ENCODE data around the gene ARMC6. TPM values are rescaled to one million over a fixed set of nuclear protein-coding genes. Genes with fewer than 3 reads are reported as not detected.
A peak's percentile ranks its signal among the peaks of the same experiment; 100 is the strongest.

The ARMC6 gene
- total and polyA plus RNA-seq, 2 of the 13 experiments (the other 11 are each of a cell fraction or from before 2014, with no cell fraction given): 16.2 to 36.8 TPM

DNA sequence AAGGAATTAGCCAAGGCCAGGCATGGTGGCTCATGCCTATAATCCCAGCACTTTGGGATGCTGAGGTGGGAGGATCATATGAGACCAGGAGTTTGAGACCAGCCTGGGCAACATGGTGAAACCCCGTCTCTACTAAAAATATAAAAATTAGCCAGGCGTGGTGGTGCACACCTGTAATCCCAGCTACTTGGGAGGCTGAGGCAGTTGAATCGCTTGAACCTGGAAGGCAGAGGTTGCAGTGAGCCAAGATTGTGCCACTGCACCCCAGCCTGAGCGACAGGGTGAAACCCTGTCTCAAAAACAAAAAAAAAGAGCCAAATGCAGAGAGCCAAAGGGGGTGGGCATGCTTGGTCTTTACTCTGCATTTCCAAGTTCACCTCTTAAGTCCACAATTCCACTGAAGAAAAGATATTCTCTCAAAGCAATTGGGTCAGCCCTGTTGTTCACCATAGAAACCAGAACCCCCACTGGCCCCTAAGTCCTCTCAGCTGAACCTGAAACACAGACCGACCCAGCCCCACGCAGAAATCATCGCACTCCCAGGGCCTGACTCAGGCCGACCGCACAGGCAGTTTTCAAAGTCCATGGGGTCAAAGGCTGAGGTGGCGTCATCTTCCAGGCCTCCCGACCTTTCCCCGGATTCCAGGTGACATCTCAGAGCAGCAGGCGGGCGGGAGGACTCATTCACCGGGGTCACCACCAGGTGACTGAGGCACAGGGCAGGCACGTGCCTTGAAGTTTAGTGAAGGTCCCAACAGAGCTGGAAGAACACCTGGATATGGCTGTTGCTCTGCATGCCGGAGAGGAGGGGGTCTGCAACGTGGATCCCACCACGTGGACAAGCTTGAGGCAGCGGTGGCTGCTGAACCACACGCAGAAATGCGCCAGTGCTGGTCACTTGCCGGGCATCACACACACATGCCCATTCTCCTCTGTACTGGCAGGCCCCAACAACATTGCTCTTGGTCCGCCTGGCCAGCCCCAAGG lies 63.5 kb downstream of the ARMC6 start (continued):
- TF ChIP-seq ZNF382 (CRISPR knock-in tag; IDR thresholded peaks at IDR 0.05; ENCODE audit: borderline replicate concordance) (no peak), NCOA2 (CRISPR knock-in tag; IDR thresholded peaks at IDR 0.05) (peak; percentile 92), ZFP62 (CRISPR knock-in tag; IDR thresholded peaks at IDR 0.05) (no peak), SP4 (CRISPR knock-in tag; IDR thresholded peaks at IDR 0.05) (peak; percentile 57; the same call in 1 of the 2 replicates), NR2C2 (CRISPR knock-in tag; IDR thresholded peaks at IDR 0.05; ENCODE audit: borderline replicate concordance) (peak; percentile 97), ZNF124 (CRISPR knock-in tag; IDR thresholded peaks at IDR 0.05) (peak; percentile 80; the same call in 1 of the 2 replicates), U2AF2 (IDR thresholded peaks at IDR 0.05; ENCODE audit: low read depth, low read length) (no peak), TAF1 (CRISPR knock-in tag; IDR thresholded peaks at IDR 0.05) (peak; percentile 23; the same call in 1 of the 2 replicates), ZNF614 (CRISPR knock-in tag; IDR thresholded peaks at IDR 0.05; ENCODE audit: borderline replicate concordance) (peak; percentile 94; the same call in 1 of the 2 replicates)
- TF ChIP-seq, protein P1, sequence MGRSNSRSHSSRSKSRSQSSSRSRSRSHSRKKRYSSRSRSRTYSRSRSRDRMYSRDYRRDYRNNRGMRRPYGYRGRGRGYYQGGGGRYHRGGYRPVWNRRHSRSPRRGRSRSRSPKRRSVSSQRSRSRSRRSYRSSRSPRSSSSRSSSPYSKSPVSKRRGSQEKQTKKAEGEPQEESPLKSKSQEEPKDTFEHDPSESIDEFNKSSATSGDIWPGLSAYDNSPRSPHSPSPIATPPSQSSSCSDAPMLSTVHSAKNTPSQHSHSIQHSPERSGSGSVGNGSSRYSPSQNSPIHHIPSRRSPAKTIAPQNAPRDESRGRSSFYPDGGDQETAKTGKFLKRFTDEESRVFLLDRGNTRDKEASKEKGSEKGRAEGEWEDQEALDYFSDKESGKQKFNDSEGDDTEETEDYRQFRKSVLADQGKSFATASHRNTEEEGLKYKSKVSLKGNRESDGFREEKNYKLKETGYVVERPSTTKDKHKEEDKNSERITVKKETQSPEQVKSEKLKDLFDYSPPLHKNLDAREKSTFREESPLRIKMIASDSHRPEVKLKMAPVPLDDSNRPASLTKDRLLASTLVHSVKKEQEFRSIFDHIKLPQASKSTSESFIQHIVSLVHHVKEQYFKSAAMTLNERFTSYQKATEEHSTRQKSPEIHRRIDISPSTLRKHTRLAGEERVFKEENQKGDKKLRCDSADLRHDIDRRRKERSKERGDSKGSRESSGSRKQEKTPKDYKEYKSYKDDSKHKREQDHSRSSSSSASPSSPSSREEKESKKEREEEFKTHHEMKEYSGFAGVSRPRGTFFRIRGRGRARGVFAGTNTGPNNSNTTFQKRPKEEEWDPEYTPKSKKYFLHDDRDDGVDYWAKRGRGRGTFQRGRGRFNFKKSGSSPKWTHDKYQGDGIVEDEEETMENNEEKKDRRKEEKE (IDR thresholded peaks at IDR 0.05): no peak
- TF ChIP-seq, protein P2, sequence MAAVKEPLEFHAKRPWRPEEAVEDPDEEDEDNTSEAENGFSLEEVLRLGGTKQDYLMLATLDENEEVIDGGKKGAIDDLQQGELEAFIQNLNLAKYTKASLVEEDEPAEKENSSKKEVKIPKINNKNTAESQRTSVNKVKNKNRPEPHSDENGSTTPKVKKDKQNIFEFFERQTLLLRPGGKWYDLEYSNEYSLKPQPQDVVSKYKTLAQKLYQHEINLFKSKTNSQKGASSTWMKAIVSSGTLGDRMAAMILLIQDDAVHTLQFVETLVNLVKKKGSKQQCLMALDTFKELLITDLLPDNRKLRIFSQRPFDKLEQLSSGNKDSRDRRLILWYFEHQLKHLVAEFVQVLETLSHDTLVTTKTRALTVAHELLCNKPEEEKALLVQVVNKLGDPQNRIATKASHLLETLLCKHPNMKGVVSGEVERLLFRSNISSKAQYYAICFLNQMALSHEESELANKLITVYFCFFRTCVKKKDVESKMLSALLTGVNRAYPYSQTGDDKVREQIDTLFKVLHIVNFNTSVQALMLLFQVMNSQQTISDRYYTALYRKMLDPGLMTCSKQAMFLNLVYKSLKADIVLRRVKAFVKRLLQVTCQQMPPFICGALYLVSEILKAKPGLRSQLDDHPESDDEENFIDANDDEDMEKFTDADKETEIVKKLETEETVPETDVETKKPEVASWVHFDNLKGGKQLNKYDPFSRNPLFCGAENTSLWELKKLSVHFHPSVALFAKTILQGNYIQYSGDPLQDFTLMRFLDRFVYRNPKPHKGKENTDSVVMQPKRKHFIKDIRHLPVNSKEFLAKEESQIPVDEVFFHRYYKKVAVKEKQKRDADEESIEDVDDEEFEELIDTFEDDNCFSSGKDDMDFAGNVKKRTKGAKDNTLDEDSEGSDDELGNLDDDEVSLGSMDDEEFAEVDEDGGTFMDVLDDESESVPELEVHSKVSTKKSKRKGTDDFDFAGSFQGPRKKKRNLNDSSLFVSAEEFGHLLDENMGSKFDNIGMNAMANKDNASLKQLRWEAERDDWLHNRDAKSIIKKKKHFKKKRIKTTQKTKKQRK (IDR thresholded peaks at IDR 0.05; ENCODE audit: low read length): no peak
- TF ChIP-seq, protein P3, sequence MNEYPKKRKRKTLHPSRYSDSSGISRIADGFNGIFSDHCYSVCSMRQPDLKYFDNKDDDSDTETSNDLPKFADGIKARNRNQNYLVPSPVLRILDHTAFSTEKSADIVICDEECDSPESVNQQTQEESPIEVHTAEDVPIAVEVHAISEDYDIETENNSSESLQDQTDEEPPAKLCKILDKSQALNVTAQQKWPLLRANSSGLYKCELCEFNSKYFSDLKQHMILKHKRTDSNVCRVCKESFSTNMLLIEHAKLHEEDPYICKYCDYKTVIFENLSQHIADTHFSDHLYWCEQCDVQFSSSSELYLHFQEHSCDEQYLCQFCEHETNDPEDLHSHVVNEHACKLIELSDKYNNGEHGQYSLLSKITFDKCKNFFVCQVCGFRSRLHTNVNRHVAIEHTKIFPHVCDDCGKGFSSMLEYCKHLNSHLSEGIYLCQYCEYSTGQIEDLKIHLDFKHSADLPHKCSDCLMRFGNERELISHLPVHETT (CRISPR knock-in tag; conservative IDR thresholded peaks at IDR 0.05): peak; percentile 53; the same call in 1 of the 2 replicates
- TF ChIP-seq, protein P4, sequence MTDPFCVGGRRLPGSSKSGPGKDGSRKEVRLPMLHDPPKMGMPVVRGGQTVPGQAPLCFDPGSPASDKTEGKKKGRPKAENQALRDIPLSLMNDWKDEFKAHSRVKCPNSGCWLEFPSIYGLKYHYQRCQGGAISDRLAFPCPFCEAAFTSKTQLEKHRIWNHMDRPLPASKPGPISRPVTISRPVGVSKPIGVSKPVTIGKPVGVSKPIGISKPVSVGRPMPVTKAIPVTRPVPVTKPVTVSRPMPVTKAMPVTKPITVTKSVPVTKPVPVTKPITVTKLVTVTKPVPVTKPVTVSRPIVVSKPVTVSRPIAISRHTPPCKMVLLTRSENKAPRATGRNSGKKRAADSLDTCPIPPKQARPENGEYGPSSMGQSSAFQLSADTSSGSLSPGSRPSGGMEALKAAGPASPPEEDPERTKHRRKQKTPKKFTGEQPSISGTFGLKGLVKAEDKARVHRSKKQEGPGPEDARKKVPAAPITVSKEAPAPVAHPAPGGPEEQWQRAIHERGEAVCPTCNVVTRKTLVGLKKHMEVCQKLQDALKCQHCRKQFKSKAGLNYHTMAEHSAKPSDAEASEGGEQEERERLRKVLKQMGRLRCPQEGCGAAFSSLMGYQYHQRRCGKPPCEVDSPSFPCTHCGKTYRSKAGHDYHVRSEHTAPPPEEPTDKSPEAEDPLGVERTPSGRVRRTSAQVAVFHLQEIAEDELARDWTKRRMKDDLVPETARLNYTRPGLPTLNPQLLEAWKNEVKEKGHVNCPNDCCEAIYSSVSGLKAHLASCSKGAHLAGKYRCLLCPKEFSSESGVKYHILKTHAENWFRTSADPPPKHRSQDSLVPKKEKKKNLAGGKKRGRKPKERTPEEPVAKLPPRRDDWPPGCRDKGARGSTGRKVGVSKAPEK (CRISPR knock-in tag; IDR thresholded peaks at IDR 0.05; ENCODE audit: borderline replicate concordance): 0 out of 2 replicates have a peak, but pooled peaks have one; percentile 28
- TF ChIP-seq, protein P5, sequence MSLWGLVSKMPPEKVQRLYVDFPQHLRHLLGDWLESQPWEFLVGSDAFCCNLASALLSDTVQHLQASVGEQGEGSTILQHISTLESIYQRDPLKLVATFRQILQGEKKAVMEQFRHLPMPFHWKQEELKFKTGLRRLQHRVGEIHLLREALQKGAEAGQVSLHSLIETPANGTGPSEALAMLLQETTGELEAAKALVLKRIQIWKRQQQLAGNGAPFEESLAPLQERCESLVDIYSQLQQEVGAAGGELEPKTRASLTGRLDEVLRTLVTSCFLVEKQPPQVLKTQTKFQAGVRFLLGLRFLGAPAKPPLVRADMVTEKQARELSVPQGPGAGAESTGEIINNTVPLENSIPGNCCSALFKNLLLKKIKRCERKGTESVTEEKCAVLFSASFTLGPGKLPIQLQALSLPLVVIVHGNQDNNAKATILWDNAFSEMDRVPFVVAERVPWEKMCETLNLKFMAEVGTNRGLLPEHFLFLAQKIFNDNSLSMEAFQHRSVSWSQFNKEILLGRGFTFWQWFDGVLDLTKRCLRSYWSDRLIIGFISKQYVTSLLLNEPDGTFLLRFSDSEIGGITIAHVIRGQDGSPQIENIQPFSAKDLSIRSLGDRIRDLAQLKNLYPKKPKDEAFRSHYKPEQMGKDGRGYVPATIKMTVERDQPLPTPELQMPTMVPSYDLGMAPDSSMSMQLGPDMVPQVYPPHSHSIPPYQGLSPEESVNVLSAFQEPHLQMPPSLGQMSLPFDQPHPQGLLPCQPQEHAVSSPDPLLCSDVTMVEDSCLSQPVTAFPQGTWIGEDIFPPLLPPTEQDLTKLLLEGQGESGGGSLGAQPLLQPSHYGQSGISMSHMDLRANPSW (CRISPR knock-in tag; IDR thresholded peaks at IDR 0.05; ENCODE audit: borderline replicate concordance): no peak

All from HepG2 (cell line).